NT2/D1 (cell line): Measurements from ENCODE around the gene SGCE.

ENCODE experiments used
- SUZ12 ChIP-seq: IDR thresholded peaks from 2 replicates; pipeline ENCODE4 v1.6.1; 2011; ENCODE audit not compliant: insufficient read length, insufficient read depth; ENCODE audit errors: extremely low read depth
- YY1 ChIP-seq: IDR thresholded peaks from 2 replicates; pipeline ENCODE4 v1.6.1; 2011; ENCODE audit not compliant: insufficient read length, insufficient read depth
- ZNF274 ChIP-seq: IDR thresholded peaks from 2 replicates; pipeline ENCODE4 v1.6.1; 2011; ENCODE audit warnings: mild to moderate bottlenecking, low read depth, low read length

DNA sequence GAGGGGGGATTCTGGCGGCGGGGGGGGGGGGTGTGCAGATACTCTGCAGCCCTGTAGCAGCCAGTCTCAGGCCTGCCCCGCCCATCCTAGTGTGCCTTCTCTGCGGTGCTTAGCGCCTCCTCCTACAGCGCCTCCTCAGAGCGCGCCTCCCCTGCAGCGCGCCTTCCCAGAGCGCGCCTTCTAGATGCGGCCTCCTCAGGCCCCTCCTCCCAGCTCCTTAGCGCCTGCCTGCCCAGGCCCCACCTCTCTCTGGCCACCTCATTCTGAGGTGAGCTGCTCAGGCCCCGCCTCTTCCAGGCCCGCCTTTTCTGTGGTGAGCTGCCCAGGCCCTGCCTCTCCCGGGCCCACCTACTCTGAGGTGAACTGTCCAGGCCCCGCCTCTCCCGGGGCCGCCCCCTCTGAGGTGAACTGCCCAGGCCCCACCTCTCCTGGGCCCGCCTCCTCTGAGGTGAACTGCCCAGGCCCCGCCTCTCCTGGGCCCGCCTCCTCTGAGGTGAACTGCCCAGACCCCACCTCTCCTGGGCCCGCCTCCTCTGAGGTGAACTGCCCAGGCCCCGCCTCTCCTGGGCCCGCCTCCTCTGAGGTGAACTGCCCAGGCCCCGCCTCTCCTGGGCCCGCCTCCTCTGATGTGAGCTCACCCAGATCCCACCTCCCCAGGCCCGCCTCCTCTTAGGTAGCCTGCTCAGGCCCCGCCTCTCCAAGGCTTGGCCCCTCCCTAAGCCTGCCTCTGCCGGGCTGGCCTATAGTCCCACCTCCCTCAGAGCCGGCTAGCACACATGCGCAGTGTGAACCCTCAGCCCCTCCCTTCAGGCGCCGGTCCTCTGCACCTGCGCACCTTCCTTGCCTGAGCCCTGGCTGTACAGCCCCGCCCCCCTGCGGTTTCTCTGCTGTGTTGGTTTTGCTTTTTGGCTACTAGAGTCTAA lies 2.1 kb upstream of the SGCE start:
- TF ChIP-seq YY1 (no peak), ZNF274 (no peak), SUZ12 (no peak)
